Measurements from ENCODE around the gene TMEM217. TPM values are rescaled to one million over a fixed set of nuclear protein-coding genes. Genes with fewer than 3 reads are reported as not detected.

Gene TMEM217
- total and polyA plus RNA-seq, 4 donors, result 0.50 to 2.7 (median 1.4) TPM

DNA sequence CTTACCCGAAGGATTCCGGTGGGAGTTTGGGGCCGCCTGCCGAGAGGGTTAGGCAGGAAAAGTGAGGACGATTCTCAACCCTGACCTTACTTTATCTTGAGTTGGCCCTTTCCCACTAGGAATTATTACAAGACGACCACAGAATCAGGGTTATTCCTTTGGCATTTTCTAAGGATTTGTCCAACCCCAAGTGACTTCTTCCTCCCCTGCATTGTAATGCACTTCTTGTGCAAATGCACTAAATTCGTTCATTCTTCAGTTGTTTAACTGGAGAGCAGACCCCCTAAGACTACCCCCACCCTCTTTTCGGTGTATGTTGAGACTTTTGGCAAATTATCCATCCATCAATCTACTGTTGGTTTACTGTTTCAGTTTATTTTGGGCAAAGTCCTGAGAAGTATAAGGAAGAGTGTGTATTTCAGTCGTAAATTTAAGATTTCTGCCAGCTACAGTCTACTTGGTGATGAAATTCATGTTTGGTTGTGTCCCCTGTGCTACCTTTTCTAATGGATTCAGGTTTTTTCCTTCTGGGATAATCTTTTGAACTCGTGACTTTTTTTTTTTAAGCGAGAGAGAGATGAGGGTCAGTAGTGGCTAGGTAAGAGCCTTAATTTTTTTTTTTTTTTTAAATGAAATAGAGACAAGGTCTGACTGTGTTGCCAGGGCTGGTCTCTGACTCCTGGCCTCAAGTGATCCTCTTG is 611 bp upstream of the TMEM217 start:
- ATAC-seq (ENCODE audit: low FRiP score) (no peak), DNase-seq (no peak)
- Histone ChIP-seq H3K36me3 (ENCODE audit: control insufficient read depth in 1 of 2, insufficient read depth in 2 of 2, low read length in 1 of 2) (no peaks in the 10 kb centered on the region), H3K4me3 (ENCODE audit: low read length in 2 of 2) (peak overlapping the region; percentile 61 to 80), H3K27ac (ENCODE audit: low read depth in 1 of 2, low read length in 2 of 2) (no peak overlapping the region), H3K27me3 (ENCODE audit: control insufficient read depth in 1 of 2, insufficient read depth in 2 of 2, low read length in 1 of 2) (no peaks in the 10 kb centered on the region), H3K4me1 (ENCODE audit: control insufficient read depth in 1 of 2, insufficient read depth in 2 of 2, low read length in 2 of 2) (peaks cover 0 to 6% of the 10 kb centered on the region in 2 donors), H3K9me3 (ENCODE audit: control insufficient read depth, low read length) (no peaks in the 10 kb centered on the region)
- intact Hi-C loops (cut with DNase I), result no loop called here
- 7 to 9% methylated on average over 11 of the region's 11 CpGs for WGBS, 2 donors

DNA sequence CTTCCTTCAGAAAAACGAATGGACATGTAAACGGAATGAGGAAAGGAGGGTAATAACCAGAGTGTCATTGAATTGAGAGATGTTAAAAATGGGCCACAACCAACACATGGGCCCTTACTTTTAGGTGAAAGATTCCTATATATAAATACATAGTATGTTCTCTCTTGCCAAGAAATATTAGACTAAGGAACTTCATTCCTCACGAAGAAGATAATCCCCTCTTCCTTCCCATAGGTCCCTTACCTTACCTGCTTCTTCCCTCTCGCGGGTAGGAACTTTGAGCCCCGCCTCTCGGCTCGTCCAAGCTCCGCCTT is 667 bp downstream of the TMEM217 start:
- Histone ChIP-seq H3K36me3 (ENCODE audit: control insufficient read depth in 1 of 2, insufficient read depth in 2 of 2, low read length in 1 of 2) (no peaks in the 10 kb centered on the region), H3K4me3 (ENCODE audit: low read length in 2 of 2) (peak overlapping the region in 1 of 2 donors; percentile 15), H3K4me1 (ENCODE audit: control insufficient read depth in 1 of 2, insufficient read depth in 2 of 2, low read length in 2 of 2) (no peaks in the 10 kb centered on the region), H3K27me3 (ENCODE audit: control insufficient read depth in 1 of 2, insufficient read depth in 2 of 2, low read length in 1 of 2) (no peaks in the 10 kb centered on the region), H3K9me3 (ENCODE audit: control insufficient read depth, low read length) (no peaks in the 10 kb centered on the region), H3K27ac (ENCODE audit: low read depth in 1 of 2, low read length in 2 of 2) (no peak overlapping the region)
- ATAC-seq (ENCODE audit: low FRiP score), result no peak
- WGBS, 2 donors, result 0 to 1% methylated on average over 9 of the region's 9 CpGs
- intact Hi-C loops (cut with DNase I), result no loop called here
- no peak for DNase-seq

DNA sequence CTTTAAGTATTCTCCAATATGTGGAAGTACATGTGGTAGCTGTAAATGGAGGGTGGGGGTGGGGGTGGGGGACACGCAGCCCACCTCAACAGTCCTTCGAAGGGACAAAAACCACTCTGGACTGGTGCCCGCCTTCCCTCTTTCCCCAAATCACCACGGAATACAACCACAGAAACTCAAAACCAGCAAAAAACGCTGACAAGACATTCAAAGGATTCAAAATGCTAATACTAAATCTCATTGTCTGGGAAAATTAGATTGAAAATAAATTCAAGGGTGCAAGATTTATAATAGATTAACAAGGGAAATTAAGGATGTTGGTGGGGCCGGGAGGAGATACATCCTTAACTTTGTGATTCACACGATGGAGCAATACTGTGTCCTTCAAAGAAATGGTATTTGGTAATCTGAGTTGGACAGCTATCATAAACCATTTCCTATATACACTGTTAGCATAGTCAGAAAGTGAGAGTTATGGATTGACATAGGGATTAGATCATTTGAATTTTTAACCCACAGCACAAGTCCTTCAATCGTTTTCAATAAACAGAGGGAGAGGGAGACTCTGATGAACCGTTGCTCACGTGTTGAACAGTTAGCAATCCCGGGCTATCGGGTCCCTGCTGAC is 1.1 kb downstream of the TMEM217 start:
- ATAC-seq (ENCODE audit: low FRiP score) (no peak), DNase-seq (no peak)
- H3K9me3 ChIP-seq (ENCODE audit: control insufficient read depth, low read length), result no peaks in the 10 kb centered on the region
- WGBS, 2 donors, result 51 to 56% methylated on average over 12 of the region's 12 CpGs
- intact Hi-C loops (cut with DNase I), result no loop called here
- no peak overlapping the region for H3K27ac ChIP-seq (ENCODE audit: low read depth in 1 of 2, low read length in 2 of 2)
- peak overlapping the region in 1 of 2 donors; percentile 15 for H3K4me3 ChIP-seq (ENCODE audit: low read length in 2 of 2)
- H3K27me3 ChIP-seq (ENCODE audit: control insufficient read depth in 1 of 2, insufficient read depth in 2 of 2, low read length in 1 of 2), result no peaks in the 10 kb centered on the region
- H3K36me3 ChIP-seq (ENCODE audit: control insufficient read depth in 1 of 2, insufficient read depth in 2 of 2, low read length in 1 of 2), result no peaks in the 10 kb centered on the region
- no peaks in the 10 kb centered on the region for H3K4me1 ChIP-seq (ENCODE audit: control insufficient read depth in 1 of 2, insufficient read depth in 2 of 2, low read length in 2 of 2)

DNA sequence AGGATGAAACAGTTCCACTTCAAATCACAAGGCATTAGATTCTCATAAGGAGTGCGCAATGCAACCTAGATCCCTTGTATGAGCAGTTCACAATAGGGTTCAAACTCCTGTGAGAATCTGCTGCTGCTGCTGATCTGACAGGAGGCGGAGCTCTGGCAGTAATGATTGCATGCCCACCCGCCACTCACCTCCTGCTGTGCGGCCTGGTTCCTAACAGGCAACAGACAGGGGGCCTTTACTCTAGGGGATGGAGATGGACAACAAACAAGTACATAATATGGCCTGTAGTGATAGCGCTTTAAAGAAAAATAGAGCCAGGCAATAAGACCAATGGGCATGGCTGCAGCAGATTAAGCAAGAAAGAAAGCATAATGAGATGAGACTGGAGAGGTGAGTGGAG is 3.1 kb downstream of the TMEM217 start:
- ATAC-seq (ENCODE audit: low FRiP score), result no peak
- 96% methylated on average over 5 of the region's 5 CpGs for WGBS, 2 donors
- Histone ChIP-seq H3K4me1 (ENCODE audit: control insufficient read depth in 1 of 2, insufficient read depth in 2 of 2, low read length in 2 of 2) (no peaks in the 10 kb centered on the region), H3K27me3 (ENCODE audit: control insufficient read depth in 1 of 2, insufficient read depth in 2 of 2, low read length in 1 of 2) (no peaks in the 10 kb centered on the region), H3K27ac (ENCODE audit: low read depth in 1 of 2, low read length in 2 of 2) (no peak overlapping the region), H3K9me3 (ENCODE audit: control insufficient read depth, low read length) (no peaks in the 10 kb centered on the region), H3K36me3 (ENCODE audit: control insufficient read depth in 1 of 2, insufficient read depth in 2 of 2, low read length in 1 of 2) (no peaks in the 10 kb centered on the region), H3K4me3 (ENCODE audit: low read length in 2 of 2) (no peak overlapping the region)
- no peak for DNase-seq
- intact Hi-C loops (cut with DNase I), result no loop called here

DNA sequence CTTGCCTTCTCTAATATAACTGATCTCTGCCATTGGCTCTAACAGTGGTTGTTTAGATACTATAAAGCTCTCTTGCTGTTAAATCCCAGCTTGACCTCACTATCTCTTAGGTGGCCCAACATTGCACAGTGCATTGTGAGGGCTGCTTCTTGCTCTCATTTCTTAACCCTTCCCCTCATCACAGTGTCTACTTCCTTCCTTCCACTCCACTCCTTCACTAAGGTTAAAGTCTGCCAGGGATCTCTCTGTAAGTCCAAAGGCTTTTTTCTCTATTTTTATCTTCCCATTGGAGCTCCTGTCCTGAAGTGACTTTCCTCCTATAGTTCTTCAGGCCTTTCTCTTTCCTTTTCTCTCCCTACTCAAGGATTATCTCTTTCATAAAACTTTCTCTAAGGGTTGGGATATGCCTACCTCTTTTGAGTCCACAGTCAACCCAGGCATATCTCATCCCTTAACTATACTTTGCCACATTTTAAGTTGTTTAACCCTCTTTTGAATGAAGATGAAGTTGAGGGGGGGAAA is 4.4 kb downstream of the TMEM217 start:
- H3K36me3 ChIP-seq (ENCODE audit: control insufficient read depth in 1 of 2, insufficient read depth in 2 of 2, low read length in 1 of 2), result no peaks in the 10 kb centered on the region
- ATAC-seq (ENCODE audit: low FRiP score) (no peak), DNase-seq (no peak)
- H3K27me3 ChIP-seq (ENCODE audit: control insufficient read depth in 1 of 2, insufficient read depth in 2 of 2, low read length in 1 of 2), result no peaks in the 10 kb centered on the region
- H3K4me1 ChIP-seq (ENCODE audit: control insufficient read depth in 1 of 2, insufficient read depth in 2 of 2, low read length in 2 of 2), result no peaks in the 10 kb centered on the region
- no peak overlapping the region for H3K4me3 ChIP-seq (ENCODE audit: low read length in 2 of 2)
- intact Hi-C loops (cut with DNase I), result no loop called here
- H3K27ac ChIP-seq (ENCODE audit: low read depth in 1 of 2, low read length in 2 of 2), result no peak overlapping the region
- no peaks in the 10 kb centered on the region for H3K9me3 ChIP-seq (ENCODE audit: control insufficient read depth, low read length)

DNA sequence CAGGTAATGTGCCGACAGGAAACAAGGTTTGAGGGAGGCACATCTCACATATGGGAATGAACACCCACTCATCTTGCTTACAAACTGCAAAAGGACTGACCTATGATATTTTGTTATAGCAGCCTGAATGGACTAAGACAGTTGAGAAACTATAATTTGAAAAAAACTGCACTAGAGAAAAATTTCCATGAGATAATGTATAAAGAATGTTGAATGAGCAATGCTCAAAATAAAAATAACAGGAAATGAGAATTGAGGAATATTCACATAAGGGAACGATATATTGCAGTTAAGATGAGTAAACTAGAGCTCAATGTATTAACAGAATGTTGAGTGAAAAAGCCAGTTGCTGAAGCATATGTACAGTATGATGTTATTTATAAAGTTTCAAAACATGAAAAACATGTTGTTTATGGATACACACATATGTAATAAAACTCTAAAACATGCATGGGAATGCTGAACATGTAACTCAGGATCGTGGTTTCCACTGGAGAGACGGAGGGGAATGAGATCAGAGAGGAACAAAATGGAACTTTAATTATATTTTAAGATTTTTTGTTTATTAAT is 6.6 kb downstream of the TMEM217 start:
- Histone ChIP-seq H3K4me1 (ENCODE audit: control insufficient read depth in 1 of 2, insufficient read depth in 2 of 2, low read length in 2 of 2) (no peaks in the 10 kb centered on the region), H3K9me3 (ENCODE audit: control insufficient read depth, low read length) (no peaks in the 10 kb centered on the region), H3K27ac (ENCODE audit: low read depth in 1 of 2, low read length in 2 of 2) (no peak overlapping the region), H3K4me3 (ENCODE audit: low read length in 2 of 2) (no peak overlapping the region), H3K36me3 (ENCODE audit: control insufficient read depth in 1 of 2, insufficient read depth in 2 of 2, low read length in 1 of 2) (no peaks in the 10 kb centered on the region), H3K27me3 (ENCODE audit: control insufficient read depth in 1 of 2, insufficient read depth in 2 of 2, low read length in 1 of 2) (no peaks in the 10 kb centered on the region)
- intact Hi-C loops (cut with DNase I), result no loop called here
- no peak for ATAC-seq (ENCODE audit: low FRiP score)
- DNase-seq, result no peak
- WGBS, 2 donors, result 70 to 74% methylated on average over 4 of the region's 4 CpGs

DNA sequence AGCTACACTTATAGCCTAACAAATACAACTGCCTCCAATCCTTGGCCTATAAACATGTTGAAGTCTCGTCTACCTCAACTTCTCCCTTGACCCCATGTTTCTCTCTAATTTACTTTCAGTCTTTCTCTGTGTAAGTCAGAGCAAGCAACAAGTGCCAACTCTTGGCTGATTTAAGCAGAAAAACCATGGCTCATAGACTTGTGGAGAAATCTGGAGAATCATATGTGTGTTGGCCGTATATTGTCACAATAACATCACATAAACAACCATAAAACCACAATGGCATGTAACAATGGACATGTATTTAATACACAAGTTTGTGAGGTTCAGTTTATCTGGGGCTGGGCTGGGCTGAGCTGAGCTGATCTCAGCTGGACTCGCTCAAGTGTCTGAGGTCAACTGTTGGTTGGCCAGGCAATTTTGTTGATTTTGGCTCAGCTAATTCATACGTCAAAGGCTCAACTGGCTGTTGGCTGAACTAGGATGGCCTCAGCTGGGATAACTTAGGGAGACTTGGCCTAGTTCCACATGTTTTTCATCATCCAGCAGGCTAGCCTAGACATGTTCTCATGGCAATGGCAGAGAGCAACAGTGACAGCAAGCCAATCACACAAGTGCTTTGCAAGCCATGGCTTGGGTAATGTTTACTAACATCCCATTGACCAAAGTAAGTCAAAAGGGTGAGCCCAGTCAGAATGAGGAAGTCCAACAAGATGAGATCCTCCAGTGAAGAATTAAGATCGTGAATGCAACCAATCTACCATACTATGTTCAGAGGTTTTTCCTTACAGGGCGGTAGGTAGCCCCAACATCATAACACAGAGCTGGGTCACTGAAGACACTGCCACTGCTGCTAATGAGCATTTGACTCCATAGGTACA is 13.3 kb downstream of the TMEM217 start:
- H3K9me3 ChIP-seq (ENCODE audit: control insufficient read depth, low read length), result no peaks in the 10 kb centered on the region
- intact Hi-C loops (cut with DNase I), result loop anchor here (5.0 to 10.0 kb wide), 2 partner anchors 38 to 110 kb away; no protein-coding TSS in a partner anchor
- no peaks in the 10 kb centered on the region for H3K36me3 ChIP-seq (ENCODE audit: control insufficient read depth in 1 of 2, insufficient read depth in 2 of 2, low read length in 1 of 2)
- no peaks in the 10 kb centered on the region for H3K27me3 ChIP-seq (ENCODE audit: control insufficient read depth in 1 of 2, insufficient read depth in 2 of 2, low read length in 1 of 2)
- H3K27ac ChIP-seq (ENCODE audit: low read depth in 1 of 2, low read length in 2 of 2), result peak overlapping the region; percentile 97 to 98
- 11% methylated on average over 6 of the region's 6 CpGs for WGBS, 2 donors
- ATAC-seq (ENCODE audit: low FRiP score), result peak; percentile 89
- peak; percentile 81 to 83 for DNase-seq
- H3K4me1 ChIP-seq (ENCODE audit: control insufficient read depth in 1 of 2, insufficient read depth in 2 of 2, low read length in 2 of 2), result peaks cover 2 to 6% of the 10 kb centered on the region in 2 donors
- no peak overlapping the region for H3K4me3 ChIP-seq (ENCODE audit: low read length in 2 of 2)

DNA sequence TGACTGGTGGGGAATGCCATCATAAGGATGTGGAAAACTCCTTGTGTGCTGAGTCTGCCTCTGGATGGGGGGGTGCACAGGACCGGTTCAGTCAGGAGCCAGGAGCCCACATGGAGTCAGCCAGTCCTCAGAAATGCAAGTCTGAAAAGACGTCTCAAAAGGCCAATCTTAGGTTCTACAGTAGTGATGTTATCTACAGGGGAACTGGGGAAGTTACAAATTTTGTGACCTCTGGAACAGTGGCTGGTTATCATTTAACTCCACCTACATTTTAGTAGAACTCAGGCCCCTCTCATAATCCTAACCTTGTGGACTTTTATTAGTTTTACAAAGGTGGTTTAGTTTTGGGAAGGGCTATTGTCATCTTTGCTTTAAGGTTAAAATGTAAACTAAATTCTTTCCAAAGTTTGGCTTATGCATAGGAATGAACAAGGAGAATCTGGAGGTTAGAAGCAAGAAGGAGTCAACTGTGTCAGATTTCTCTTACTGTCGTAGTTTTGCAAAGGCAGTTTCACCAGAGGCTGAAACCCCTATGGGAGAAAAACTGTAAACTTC is 14.1 kb downstream of the TMEM217 start:
- Histone ChIP-seq H3K4me3 (ENCODE audit: low read length in 2 of 2) (no peak overlapping the region), H3K4me1 (ENCODE audit: control insufficient read depth in 1 of 2, insufficient read depth in 2 of 2, low read length in 2 of 2) (peaks cover 2 to 8% of the 10 kb centered on the region in 2 donors), H3K27me3 (ENCODE audit: control insufficient read depth in 1 of 2, insufficient read depth in 2 of 2, low read length in 1 of 2) (no peaks in the 10 kb centered on the region), H3K9me3 (ENCODE audit: control insufficient read depth, low read length) (no peaks in the 10 kb centered on the region), H3K27ac (ENCODE audit: low read depth in 1 of 2, low read length in 2 of 2) (peak overlapping the region; percentile 12 to 98), H3K36me3 (ENCODE audit: control insufficient read depth in 1 of 2, insufficient read depth in 2 of 2, low read length in 1 of 2) (no peaks in the 10 kb centered on the region)
- DNase-seq, result no peak
- intact Hi-C loops (cut with DNase I), result loop anchor here (5.0 to 10.0 kb wide), 2 partner anchors 38 to 109 kb away; no protein-coding TSS in a partner anchor
- ATAC-seq (ENCODE audit: low FRiP score), result no peak
- 7 to 10% methylated on average over 3 of the region's 3 CpGs for WGBS, 2 donors

All from aorta (tissue), 5 donors.